ENCODE data around the gene AP3D1. TPM values are rescaled to one million over a fixed set of nuclear protein-coding genes. Genes with fewer than 3 reads are reported as not detected.

The AP3D1 gene
- total and polyA plus RNA-seq, 9 of the 15 experiments (the other 6 are each of a cell fraction or from before 2014, with no cell fraction given): 1.2 to 86.1 (median 35.9) TPM

GRCh38 chr19:2087621-2088100 lies 63.7 kb downstream of the AP3D1 start:
- Histone ChIP-seq H2AFZ (ENCODE audit: low read depth, low read length) (no peak overlapping the region), H3K9me1 (ENCODE audit: control insufficient read depth, insufficient read depth, low read length) (no peaks in the 10 kb centered on the region), H3K9me3 (replicated peaks; ENCODE audit: control insufficient read depth, insufficient read depth, low read depth, low read length) (no peaks in the 10 kb centered on the region), H3K27me3 (ENCODE audit: control insufficient read depth in 2 of 2, insufficient read depth in 2 of 2, low read length in 2 of 2) (no peaks in the 10 kb centered on the region), H3K4me3 (no peak overlapping the region), H3K27ac (ENCODE audit: extremely low read depth, low read depth, low read length) (peak overlapping the region; percentile 62; the same call in 2 of the 3 replicates), H3K4me1 (replicated peaks in 1 of 2; ENCODE audit: control insufficient read depth in 2 of 2, insufficient read depth in 2 of 2, low read length in 2 of 2) (peaks cover 37 to 53% of the 10 kb centered on the region in 2 experiments; a peak in 4 of 5 replicates), H4K20me1 (replicated peaks; ENCODE audit: control insufficient read depth, insufficient read depth, low read length) (no peaks in the 10 kb centered on the region), H3K79me2 (ENCODE audit: control insufficient read depth, insufficient read depth, low read length) (peaks cover 21% of the 10 kb centered on the region), H3K4me2 (ENCODE audit: insufficient read depth, low read length) (peak overlapping the region; percentile 40), H3K9ac (ENCODE audit: insufficient read depth in 1 of 2, low read depth in 2 of 2, low read length in 2 of 2) (peak overlapping the region in 1 of 2 experiments; percentile 75; a peak in 2 of 4 replicates), H3K36me3 (ENCODE audit: control insufficient read depth, insufficient read depth, low read length) (peaks cover 14% of the 10 kb centered on the region; the same call in 2 of the 3 replicates)
- WGBS (ENCODE audit: insufficient coverage, low coverage, missing lambda C conversion rate): 58% methylated on average over 10 of the region's 14 CpGs
- ChIA-PET CTCF (ENCODE audit: low intra/inter-chr PET ratio) (no interaction called here), POLR2A (interaction anchor here (0.5 to 1.0 kb wide), 3 partner anchors 8 to 491 kb away, joined by 3 to 4 read pairs (median 3); no protein-coding TSS in a partner anchor)
- intact Hi-C loops (cut with micrococcal nuclease) (loop anchor here (5.0 kb wide), 1 partner anchor 70 kb away; the partner anchor contains the start of gene BTBD2), in situ Hi-C loops (cut with MboI) (no loop called here)
- no TSS peak for BruUV-seq (replicated peaks)
- ATAC-seq: peak; percentile 14
- no peak for FAIRE-seq
- no peak for DNase-seq (ENCODE audit: extremely low read depth in 1 of 4, low spot score in 3 of 4)
- no peak for TF ChIP-seq REST (IDR thresholded peaks at IDR 0.05; ENCODE audit: borderline replicate concordance)
- 0 out of 2 replicates have a peak, but pooled peaks have one; percentile 31 for TF ChIP-seq REST (CRISPR knock-in tag; IDR thresholded peaks at IDR 0.05; ENCODE audit: low read depth)
- TF ChIP-seq ARID4B (CRISPR knock-in tag; IDR thresholded peaks at IDR 0.05): 0 out of 2 replicates have a peak, but pooled peaks have one; percentile 19
- peak; percentile 23; the same call in 1 of the 2 replicates for TF ChIP-seq MAX (CRISPR knock-in tag; IDR thresholded peaks at IDR 0.05)
- no peak for TF ChIP-seq FOXK2 (conservative IDR thresholded peaks at IDR 0.05 in 1 of 2, IDR thresholded peaks at IDR 0.05 in 1 of 2; ENCODE audit: low read depth in 2 of 2)
- TF ChIP-seq CBX5 (IDR thresholded peaks at IDR 0.05; ENCODE audit: borderline replicate concordance, low read depth): 0 out of 2 replicates have a peak, but pooled peaks have one; percentile 6
- TF ChIP-seq ETV5 (CRISPR knock-in tag; IDR thresholded peaks at IDR 0.05; ENCODE audit: low read depth): peak; percentile 37; the same call in 1 of the 2 replicates
- peak; percentile 35; the same call in 1 of the 2 replicates for TF ChIP-seq FOXP1 (CRISPR knock-in tag; IDR thresholded peaks at IDR 0.05)
- TF ChIP-seq ZNF316 (IDR thresholded peaks at IDR 0.05): no peak
